GM21723 (cell line): ENCODE results near the gene RIOX2.
"Not testable (repeated sequence)": the region's sequence is repeated elsewhere in the genome, so short reads cannot be mapped to it uniquely, and the experiment has no call there.

ENCODE experiments used
- ATAC-seq: cut with Tn5 transposase; IDR thresholded peaks from one replicate; pipeline ENCODE4 v1.9.1; 2021; ENCODE audit warnings: mild to moderate bottlenecking, moderate library complexity; ENCODE audit not compliant: unreplicated experiment

The RIOX2 gene

DNA sequence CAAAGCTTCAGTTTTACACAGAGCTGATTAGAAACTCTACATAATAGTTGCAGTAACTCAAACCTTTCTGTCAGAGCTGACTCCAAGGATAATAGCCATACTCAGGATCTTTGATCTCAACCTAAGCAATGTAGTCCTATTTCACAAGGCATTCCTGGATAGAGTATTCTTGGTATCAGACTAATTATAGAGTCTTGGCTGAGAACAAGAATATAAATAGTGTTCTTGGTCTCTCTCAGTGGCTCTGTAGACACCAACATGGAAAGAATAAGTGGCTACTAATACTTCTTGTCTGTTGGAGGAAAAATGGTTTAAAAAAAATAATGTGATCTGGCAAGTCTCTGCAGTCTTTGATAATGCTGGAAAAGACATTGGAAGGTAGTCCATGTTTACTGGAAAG lies 55.7 kb downstream of the RIOX2 start:
- ATAC-seq: no peak

- ATAC-seq: no peak
Measured at GRCh38 chr3:97914388-97914787, 57.8 kb downstream of the RIOX2 start.

DNA sequence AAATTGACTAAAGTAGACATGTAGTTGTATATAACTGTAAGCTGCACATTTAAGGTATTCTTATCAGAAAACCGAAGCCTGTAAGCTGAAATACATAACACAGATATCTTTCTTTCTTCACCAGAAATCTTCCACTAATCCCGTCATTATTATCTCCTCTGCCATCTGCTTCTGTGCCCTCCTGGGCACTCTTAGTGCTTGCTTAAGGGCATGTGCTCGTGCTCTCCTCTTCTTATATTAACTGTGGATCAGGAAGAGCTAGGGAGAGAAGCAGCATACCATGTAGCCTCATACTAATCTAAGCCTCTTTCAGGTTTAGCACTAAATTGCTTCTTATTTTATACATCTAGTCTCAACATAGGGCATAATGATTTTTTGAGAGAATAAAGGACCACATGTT lies 60.8 kb downstream of the RIOX2 start:
- ATAC-seq: no peak

GRCh38 chr3:97910931-97911351 lies 61.3 kb downstream of the RIOX2 start:
- no peak for ATAC-seq

- ATAC-seq: not testable (repeated sequence)
Measured at GRCh38 chr3:97910236-97910831, 61.9 kb downstream of the RIOX2 start.

DNA sequence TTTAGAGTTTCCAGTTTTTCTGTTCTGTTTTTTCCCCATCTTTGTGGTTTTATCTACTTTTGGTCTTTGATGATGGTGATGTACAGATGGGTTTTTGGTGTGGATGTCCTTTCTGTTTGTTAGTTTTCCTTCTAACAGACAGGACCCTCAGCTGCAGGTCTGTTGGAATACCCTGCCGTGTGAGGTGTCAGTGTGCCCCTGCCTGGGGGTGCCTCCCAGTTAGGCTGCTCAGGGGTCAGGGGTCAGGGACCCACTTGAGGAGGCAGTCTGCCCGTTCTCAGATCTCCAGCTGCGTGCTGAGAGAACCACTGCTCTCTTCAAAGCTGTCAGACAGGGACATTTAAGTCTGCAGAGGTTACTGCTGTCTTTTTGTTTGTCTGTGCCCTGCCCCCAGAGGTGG lies 62.4 kb downstream of the RIOX2 start:
- not testable (repeated sequence) for ATAC-seq

- ATAC-seq: no peak
Measured at GRCh38 chr3:97901313-97902248, 70.7 kb downstream of the RIOX2 start.

DNA sequence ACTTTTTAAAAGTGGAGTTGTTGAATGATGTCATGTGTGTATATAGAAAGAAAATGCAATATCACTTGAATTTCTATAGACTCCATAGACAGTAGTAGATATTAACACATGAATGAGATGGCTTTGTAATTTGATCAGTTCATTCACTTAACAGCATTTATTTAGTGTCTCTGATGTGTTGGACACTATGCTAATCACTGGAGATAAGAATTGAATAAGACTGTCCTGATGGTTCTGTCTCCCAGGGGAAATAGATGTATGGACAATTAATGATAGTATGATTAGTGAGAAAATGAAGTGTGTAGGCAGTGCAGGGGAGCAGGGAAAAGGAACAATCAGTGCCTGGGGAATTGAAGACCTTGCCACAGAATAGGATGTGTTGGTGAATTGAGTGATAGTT lies 72.9 kb downstream of the RIOX2 start:
- ATAC-seq: no peak

- no peak for ATAC-seq
Measured at GRCh38 chr3:97896547-97896946, 75.7 kb downstream of the RIOX2 start.

GRCh38 chr3:97896129-97896528 lies 76.1 kb downstream of the RIOX2 start:
- no peak for ATAC-seq

DNA sequence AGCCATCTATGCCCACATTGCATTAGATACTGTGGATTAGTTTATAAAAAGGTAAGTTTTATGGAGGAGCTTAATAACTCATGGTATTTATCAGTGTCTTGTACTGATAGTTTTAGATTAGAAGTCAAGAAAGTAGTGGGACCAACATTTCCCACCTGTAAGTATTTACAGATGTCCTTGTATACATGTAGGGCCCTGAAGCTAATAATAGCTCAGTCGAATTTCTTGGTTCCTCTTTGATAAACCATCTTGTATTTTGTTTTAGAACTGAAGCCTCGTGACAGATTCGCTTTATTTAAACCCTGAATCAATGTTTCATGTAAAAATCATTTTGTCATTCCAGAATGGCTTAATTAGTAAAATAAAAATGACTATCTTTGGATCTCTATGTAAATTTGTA lies 77.0 kb downstream of the RIOX2 start:
- ATAC-seq: peak; percentile 84

DNA sequence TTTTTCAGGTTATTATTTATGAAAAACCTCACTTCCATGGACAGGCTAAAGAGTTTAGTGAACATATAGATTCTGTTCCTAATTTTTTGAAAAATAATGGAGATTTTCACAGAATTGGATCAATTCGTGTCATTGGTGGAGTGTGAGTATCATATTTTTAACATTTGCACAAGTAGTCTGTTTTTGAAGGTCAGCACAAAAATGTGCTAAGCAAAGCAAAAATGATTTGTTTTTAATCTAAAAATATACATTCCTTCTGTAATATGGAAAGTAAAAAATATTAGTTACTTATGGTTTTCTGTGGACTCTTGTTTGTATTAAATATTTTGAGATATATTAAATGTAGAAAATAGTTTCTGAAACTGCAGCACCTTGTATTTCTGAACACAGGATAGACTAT lies 79.4 kb downstream of the RIOX2 start:
- ATAC-seq: no peak
